Thyroid gland (tissue), 4 donors: Measurements from ENCODE around the gene DCTN5.

Source experiments
- POLR2A ChIP-seq, 2 donors: fragments of 450-650 bp; IDR thresholded peaks; one replicate each; pipeline ENCODE4 v1.6.1; 2017; ENCODE audit warnings: antibody characterized with exemption in 2 of 2, mild to moderate bottlenecking in 2 of 2, moderate library complexity in 1 of 2
- TF ChIP-seq, protein P1 (sequence below), 6 experiments: fragments of 200-600 bp in 3 of 6; fragments of 450-650 bp in 3 of 6; sonication (generic) in 3 of 6; IDR thresholded peaks; one replicate each; pipeline ENCODE4 v1.5.1; 2016 to 2019; ENCODE audit warnings: antibody characterized with exemption in 6 of 6, mild to moderate bottlenecking in 2 of 6, inconsistent platforms in 1 of 6, moderate library complexity in 1 of 6

DNA sequence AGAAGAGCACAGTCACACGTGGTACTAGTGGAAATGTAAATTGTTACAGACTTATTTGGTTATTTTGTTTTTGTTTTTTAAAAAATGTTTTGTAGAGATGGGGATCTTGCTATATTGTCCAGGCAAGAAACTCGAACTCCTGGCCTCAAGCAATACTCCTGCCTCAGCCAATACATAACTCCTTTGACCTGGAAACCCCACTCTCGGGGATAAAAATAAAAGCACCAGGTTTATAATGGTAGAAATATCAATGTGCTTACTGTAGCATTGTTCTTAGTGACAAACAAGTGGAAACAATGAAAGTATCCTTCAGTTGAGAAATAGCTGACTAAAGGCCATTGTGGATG, 83.5 kb downstream of the DCTN5 start:
- TF ChIP-seq, protein P1, sequence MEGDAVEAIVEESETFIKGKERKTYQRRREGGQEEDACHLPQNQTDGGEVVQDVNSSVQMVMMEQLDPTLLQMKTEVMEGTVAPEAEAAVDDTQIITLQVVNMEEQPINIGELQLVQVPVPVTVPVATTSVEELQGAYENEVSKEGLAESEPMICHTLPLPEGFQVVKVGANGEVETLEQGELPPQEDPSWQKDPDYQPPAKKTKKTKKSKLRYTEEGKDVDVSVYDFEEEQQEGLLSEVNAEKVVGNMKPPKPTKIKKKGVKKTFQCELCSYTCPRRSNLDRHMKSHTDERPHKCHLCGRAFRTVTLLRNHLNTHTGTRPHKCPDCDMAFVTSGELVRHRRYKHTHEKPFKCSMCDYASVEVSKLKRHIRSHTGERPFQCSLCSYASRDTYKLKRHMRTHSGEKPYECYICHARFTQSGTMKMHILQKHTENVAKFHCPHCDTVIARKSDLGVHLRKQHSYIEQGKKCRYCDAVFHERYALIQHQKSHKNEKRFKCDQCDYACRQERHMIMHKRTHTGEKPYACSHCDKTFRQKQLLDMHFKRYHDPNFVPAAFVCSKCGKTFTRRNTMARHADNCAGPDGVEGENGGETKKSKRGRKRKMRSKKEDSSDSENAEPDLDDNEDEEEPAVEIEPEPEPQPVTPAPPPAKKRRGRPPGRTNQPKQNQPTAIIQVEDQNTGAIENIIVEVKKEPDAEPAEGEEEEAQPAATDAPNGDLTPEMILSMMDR (IDR thresholded peaks at IDR 0.05): no peak
- TF ChIP-seq POLR2A (IDR thresholded peaks at IDR 0.05): no peak
